ENCODE data around the gene FOXE1. TPM values are rescaled to one million over a fixed set of nuclear protein-coding genes. Genes with fewer than 3 reads are reported as not detected.

The FOXE1 gene
- total and polyA plus RNA-seq, 2 of the 4 experiments (the other 2 are of a cell fraction) = under 0.01 to 0.22 TPM

- no peak for ATAC-seq (ENCODE audit: low read depth)
- no peak overlapping the region for H2AK5ac ChIP-seq (ENCODE audit: low read depth, low read length)
- intact Hi-C loops (cut with micrococcal nuclease) (no loop called here), in situ Hi-C loops (cut with MboI; ENCODE audit: low sequenced_read_pairs) (no loop called here), dilution Hi-C loops (cut with HindIII; ENCODE audit: low sequenced_read_pairs, unreplicated experiment) (no loop called here)
- no peak overlapping the region for H2BK15ac ChIP-seq (ENCODE audit: low read depth, low read length)
- H3K36me3 ChIP-seq (ENCODE audit: control insufficient read depth, insufficient read depth, low read length) = no peaks in the 10 kb centered on the region
- H4K8ac ChIP-seq (ENCODE audit: low read depth in 2 of 2, low read length in 2 of 2) = no peak overlapping the region
- H4K5ac ChIP-seq (ENCODE audit: low read depth, low read length) = no peak overlapping the region
- H3K14ac ChIP-seq (replicated peaks; ENCODE audit: low read depth, low read length) = no peak overlapping the region
- no peaks in the 10 kb centered on the region for H4K20me1 ChIP-seq (ENCODE audit: insufficient read depth, low read length)
- no peak overlapping the region for H3K18ac ChIP-seq (ENCODE audit: low read depth, low read length)
- no peak overlapping the region for H3K4me3 ChIP-seq (ENCODE audit: insufficient read depth, low read depth, low read length)
- H3K4me1 ChIP-seq (ENCODE audit: control insufficient read depth, insufficient read depth, low read length) = peaks cover 4% of the 10 kb centered on the region; the same call in 1 of the 2 replicates
- H3K9me3 ChIP-seq (ENCODE audit: control insufficient read depth, insufficient read depth, low read length) = peaks cover 15% of the 10 kb centered on the region
- H2BK20ac ChIP-seq (ENCODE audit: low read depth, low read length) = no peak overlapping the region
- no peak overlapping the region for H2BK5ac ChIP-seq (ENCODE audit: low read depth, low read length, poor library complexity, severe bottlenecking)
- H3K4me2 ChIP-seq (ENCODE audit: low read depth, low read length) = no peak overlapping the region
- no peak overlapping the region for H2AFZ ChIP-seq (replicated peaks; ENCODE audit: low read length, poor library complexity)
- no peaks in the 10 kb centered on the region; the same call in 1 of the 2 replicates for H3K9me1 ChIP-seq (ENCODE audit: insufficient read depth, low read length)
- H3K56ac ChIP-seq (ENCODE audit: extremely low read depth, insufficient read depth, low read length) = no peak overlapping the region
- CTCF ChIA-PET = interaction anchor here (0.6 kb wide), 1 partner anchor 155 kb away, joined by 6 read pairs; no protein-coding TSS in a partner anchor
- no peak overlapping the region for H3K9ac ChIP-seq (ENCODE audit: low read depth, low read length)
- H3K27ac ChIP-seq (ENCODE audit: insufficient read depth, low read length) = no peak overlapping the region
- no peaks in the 10 kb centered on the region for H3K79me1 ChIP-seq (ENCODE audit: low read depth in 1 of 2, low read length in 2 of 2)
- peaks cover 59% of the 10 kb centered on the region for H3K27me3 ChIP-seq (ENCODE audit: control insufficient read depth, insufficient read depth, low read length)
- H3K23ac ChIP-seq (ENCODE audit: low read depth, low read length) = no peak overlapping the region
- H3K4ac ChIP-seq (ENCODE audit: low read depth, low read length) = no peak overlapping the region
- no TSS peak for BruUV-seq (replicated peaks)
- no peak for DNase-seq
- no peak overlapping the region for H2AK9ac ChIP-seq (replicated peaks; ENCODE audit: low read depth, low read length, poor library complexity)
- TF ChIP-seq RAD21 (IDR thresholded peaks at IDR 0.05; ENCODE audit: low read length) (no peak), MAFK (IDR thresholded peaks at IDR 0.05; ENCODE audit: low read depth, low read length) (no peak), RCOR1 (IDR thresholded peaks at IDR 0.05; ENCODE audit: insufficient replicate concordance, low read length) (no peak), POLR2A (IDR thresholded peaks at IDR 0.05; ENCODE audit: low read depth, low read length) (no peak), BHLHE40 (IDR thresholded peaks at IDR 0.05; ENCODE audit: low read depth, low read length) (no peak), FOS (IDR thresholded peaks at IDR 0.05; ENCODE audit: low read depth, low read length) (no peak), CEBPB (IDR thresholded peaks at IDR 0.05; ENCODE audit: low read depth, low read length) (no peak), USF2 (IDR thresholded peaks at IDR 0.05; ENCODE audit: low read depth, low read length) (no peak), MAZ (IDR thresholded peaks at IDR 0.05; ENCODE audit: borderline replicate concordance, low read depth, low read length) (no peak), CTCF (conservative IDR thresholded peaks at IDR 0.05; ENCODE audit: low read depth, low read length) (no peak), ELK1 (IDR thresholded peaks at IDR 0.05; ENCODE audit: borderline replicate concordance, low read depth, low read length) (no peak)
- H2BK120ac ChIP-seq (ENCODE audit: low read depth, low read length) = no peak overlapping the region
- POLR2A ChIA-PET (ENCODE audit: unreplicated experiment) = no interaction called here
- WGBS, 2 experiments (ENCODE audit: extremely low coverage in 2 of 2, insufficient read length in 1 of 2) = 40% methylated on average over 1 of the region's 4 CpGs; no CpG with 5 or more reads in 1 of the 2 experiments
- H4K91ac ChIP-seq (ENCODE audit: insufficient read depth, low read depth, low read length) = no peak overlapping the region
Measured at GRCh38 chr9:97846347-97846746, 6.7 kb upstream of the FOXE1 start.
